Body of pancreas (tissue), 4 donors: Measurements from ENCODE around the gene SIN3A. TPM values are rescaled to one million over a fixed set of nuclear protein-coding genes. Genes with fewer than 3 reads are reported as not detected.

Experiments used
- ATAC-seq: fragments of 150-250 bp; one replicate; pipeline ENCODE4 v1.9.1; 2016
- DNase-seq, 4 donors: peaks; one replicate each; pipeline ENCODE4 v3.0.0-alpha.2; 2019
- H3K27ac ChIP-seq, 4 donors: fragments of 200-600 bp; sonication (generic); 1 replicate in 3 of 4; 2 replicates in 1 of 4; pipeline versions ENCODE4 v1.5.1 to v1.6.1; 2016 to 2019; ENCODE audit warnings: mild to moderate bottlenecking in 1 of 4, mixed read lengths in 1 of 4, moderate library complexity in 1 of 4
- H3K27me3 ChIP-seq, 2 donors: fragments of 200-600 bp; sonication (generic); one replicate each; pipeline ENCODE4 v1.6.0; 2016; ENCODE audit warnings: mild to moderate bottlenecking in 1 of 2
- H3K36me3 ChIP-seq, 2 donors: fragments of 200-600 bp; sonication (generic); replicated peaks in 1 of 2; 2 replicates each; pipeline ENCODE4 v1.5.1; 2016; ENCODE audit warnings: low read depth in 2 of 2; ENCODE audit not compliant: insufficient read depth in 1 of 2
- H3K4me1 ChIP-seq: fragments of 200-600 bp; sonication (generic); one replicate; pipeline ENCODE4 v1.6.0; 2016
- H3K4me3 ChIP-seq, 2 donors: fragments of 200-600 bp; sonication (generic); 1 replicate in 1 of 2; 2 replicates in 1 of 2; pipeline ENCODE4 v1.5.1; 2016 to 2019
- H3K9me3 ChIP-seq, 3 donors: fragments of 200-600 bp; sonication (generic); 1 replicate in 2 of 3; 2 replicates in 1 of 3; pipeline ENCODE4 v1.5.1; 2016
- CTCF ChIP-seq, 7 experiments: fragments of 450-650 bp in 4 of 7; fragments of 200-600 bp in 3 of 7; sonication (generic) in 3 of 7; IDR thresholded peaks; one replicate each; pipeline ENCODE4 v1.5.1; 2016 to 2019; ENCODE audit warnings: antibody characterized with exemption in 7 of 7
- POLR2A ChIP-seq, 3 donors: fragments of 450-650 bp; IDR thresholded peaks; one replicate each; pipeline ENCODE4 v1.6.1; 2016; ENCODE audit warnings: antibody characterized with exemption in 3 of 3, mild to moderate bottlenecking in 2 of 3
- WGBS, 2 donors: methylation state at CpG; one replicate each; pipeline ENCODE4 v1.1.5; 2017; 5-methylcytosine and 5-hydroxymethylcytosine counted together
- intact Hi-C: fragments of 100-400 bp; cut with DNase I; formaldehyde crosslinking; loops from one replicate; pipeline ENCODE4 v1.15.1; 2023
- total RNA-seq, 2 donors: library from RNA; depleted of rRNA; stranded (reverse); fragments of >200 nt; gene quantifications; one replicate each; pipeline ENCODE4 v1.1.0, GENCODE V29; 2016

The SIN3A gene
- total RNA-seq, 2 donors from 2014 or later, result 17.1 to 23.1 TPM

DNA sequence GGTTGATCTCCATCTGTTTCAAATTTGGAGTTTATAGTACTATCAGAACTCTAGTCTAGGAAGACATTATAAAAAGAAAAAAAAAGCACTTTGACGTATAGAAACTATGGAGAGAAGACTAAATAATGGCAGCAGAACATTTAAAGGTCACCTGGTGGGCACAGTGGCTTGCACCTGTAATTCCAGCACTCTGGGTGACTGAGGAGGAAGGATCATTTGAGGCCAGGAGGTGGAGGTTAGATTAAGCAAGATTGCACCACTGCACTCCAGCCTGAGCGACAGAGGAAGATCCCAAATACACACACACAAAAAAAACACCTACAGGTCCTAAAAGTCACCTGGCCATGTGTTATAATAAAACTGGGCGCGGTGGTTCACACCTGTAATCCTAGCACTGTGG lies 13.8 kb downstream of the SIN3A start:
- Histone ChIP-seq H3K4me1 (peaks cover 6% of the 10 kb centered on the region), H3K9me3 (no peaks in the 10 kb centered on the region), H3K27me3 (no peaks in the 10 kb centered on the region), H3K36me3 (no peaks in the 10 kb centered on the region), H3K27ac (no peak overlapping the region), H3K4me3 (no peak overlapping the region)
- no peak for DNase-seq
- intact Hi-C loops, result no loop called here
- ATAC-seq, result no peak
- no peak for TF ChIP-seq CTCF (IDR thresholded peaks at IDR 0.05)
- no peak for TF ChIP-seq POLR2A (IDR thresholded peaks at IDR 0.05)
- WGBS, 2 donors, result 91 to 100% methylated on average over 4 of the region's 4 CpGs

DNA sequence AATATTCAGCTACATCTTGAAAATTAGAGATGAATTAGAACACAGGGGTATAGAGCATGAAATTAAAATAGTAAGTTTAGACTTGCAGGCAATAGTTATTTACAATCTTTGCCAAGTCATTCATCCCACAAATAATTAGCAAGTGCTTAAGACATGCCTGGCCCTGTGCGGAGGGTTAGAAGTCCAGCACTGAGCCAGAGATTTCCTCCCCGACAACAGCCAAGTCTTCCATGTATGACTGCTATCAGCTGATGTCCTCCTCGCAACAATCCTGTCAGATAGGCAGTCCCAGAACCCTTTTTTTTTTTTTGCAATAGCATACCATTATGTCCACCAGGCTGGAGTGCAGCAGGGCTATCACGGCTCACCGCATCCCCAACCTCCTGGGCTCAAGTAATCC lies 14.6 kb downstream of the SIN3A start:
- Histone ChIP-seq H3K4me3 (no peak overlapping the region), H3K4me1 (peaks cover 6% of the 10 kb centered on the region), H3K9me3 (no peaks in the 10 kb centered on the region), H3K27ac (no peak overlapping the region), H3K36me3 (no peaks in the 10 kb centered on the region), H3K27me3 (no peaks in the 10 kb centered on the region)
- ATAC-seq, result no peak
- no peak for DNase-seq
- 81 to 96% methylated on average over 4 to 5 of the region's 5 CpGs for WGBS, 2 donors
- TF ChIP-seq POLR2A (IDR thresholded peaks at IDR 0.05) (no peak), CTCF (IDR thresholded peaks at IDR 0.05) (no peak)
- intact Hi-C loops, result no loop called here

DNA sequence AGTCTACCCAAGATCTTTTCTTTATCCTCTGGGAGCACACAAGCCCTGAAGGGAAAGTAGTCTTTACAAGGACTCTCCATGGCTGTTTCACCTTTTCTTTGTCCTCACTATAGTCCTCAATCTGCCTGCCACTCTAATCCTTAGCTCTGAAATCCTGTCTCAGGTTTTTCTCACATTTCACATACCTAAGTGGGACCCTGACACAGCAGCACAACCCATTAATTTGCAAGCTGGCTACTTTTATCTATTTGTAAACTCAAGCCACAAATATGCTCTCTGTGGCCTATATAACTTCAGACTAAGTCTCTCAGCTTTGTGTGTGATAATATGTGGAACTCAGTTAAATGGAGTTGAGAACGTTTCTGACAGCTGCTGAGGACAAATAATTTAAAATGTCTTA lies 19.8 kb downstream of the SIN3A start:
- ATAC-seq (no peak), DNase-seq (no peak)
- no peak for TF ChIP-seq POLR2A (IDR thresholded peaks at IDR 0.05)
- no peak for TF ChIP-seq CTCF (IDR thresholded peaks at IDR 0.05)
- no peaks in the 10 kb centered on the region for H3K27me3 ChIP-seq
- H3K27ac ChIP-seq, result no peak overlapping the region
- intact Hi-C loops, result no loop called here
- peaks cover 6% of the 10 kb centered on the region for H3K4me1 ChIP-seq
- H3K9me3 ChIP-seq, result no peaks in the 10 kb centered on the region
- 21 to 43% methylated on average over 1 of the region's 1 CpG for WGBS, 2 donors
- H3K4me3 ChIP-seq, result no peak overlapping the region
- H3K36me3 ChIP-seq, result peaks cover 4 to 8% of the 10 kb centered on the region in 2 donors

DNA sequence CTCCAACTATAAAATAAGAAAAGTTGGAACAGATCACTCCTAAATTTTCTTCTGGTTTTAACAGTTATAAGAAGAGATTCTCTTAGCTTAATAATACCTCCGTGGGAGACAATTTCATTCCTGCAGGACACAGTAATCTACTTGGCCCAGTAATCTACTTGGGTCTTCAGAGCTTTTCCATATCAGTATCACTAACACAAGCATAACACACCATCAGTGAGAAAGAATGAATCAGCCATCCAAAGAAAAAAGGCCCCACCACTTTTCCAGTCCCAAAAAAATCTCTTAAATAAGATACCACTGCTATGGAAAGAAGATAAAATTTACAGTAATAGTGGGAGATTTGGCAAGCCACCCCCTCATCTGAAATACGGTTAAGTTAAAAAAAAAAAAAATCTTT lies 20.2 kb downstream of the SIN3A start:
- intact Hi-C loops, result no loop called here
- Histone ChIP-seq H3K9me3 (no peaks in the 10 kb centered on the region), H3K36me3 (peaks cover 4 to 8% of the 10 kb centered on the region in 2 donors), H3K27me3 (no peaks in the 10 kb centered on the region), H3K4me1 (peaks cover 6% of the 10 kb centered on the region), H3K27ac (no peak overlapping the region), H3K4me3 (no peak overlapping the region)
- WGBS, 2 donors, result 82 to 93% methylated on average over 2 of the region's 2 CpGs
- no peak for DNase-seq
- TF ChIP-seq POLR2A (IDR thresholded peaks at IDR 0.05), result no peak
- ATAC-seq, result no peak

DNA sequence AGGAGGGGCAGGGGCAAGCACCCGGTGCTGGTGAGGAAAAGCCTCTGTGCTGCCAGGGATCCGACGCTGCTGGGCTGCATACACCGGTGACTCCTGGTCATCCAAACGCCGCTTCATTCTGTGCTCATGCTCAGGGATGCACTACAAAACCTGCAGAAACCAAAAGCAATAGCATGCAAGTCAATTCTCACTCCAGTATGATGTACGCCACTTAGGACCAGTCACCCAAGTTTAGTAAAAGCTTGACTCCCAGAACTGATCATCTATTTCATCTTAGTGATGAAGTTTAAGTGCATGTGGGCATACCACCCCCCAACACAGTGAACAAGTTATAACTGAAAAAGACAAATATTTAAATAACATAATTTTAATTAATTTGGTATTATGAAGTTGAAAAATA lies 21.2 kb downstream of the SIN3A start:
- Histone ChIP-seq H3K27me3 (no peaks in the 10 kb centered on the region), H3K36me3 (peaks cover 4 to 8% of the 10 kb centered on the region in 2 donors), H3K4me3 (no peak overlapping the region), H3K9me3 (no peaks in the 10 kb centered on the region), H3K27ac (no peak overlapping the region), H3K4me1 (peaks cover 6% of the 10 kb centered on the region)
- ATAC-seq, result no peak
- WGBS, 2 donors, result 89 to 97% methylated on average over 7 of the region's 7 CpGs
- no peak for TF ChIP-seq CTCF (IDR thresholded peaks at IDR 0.05)
- no peak for TF ChIP-seq POLR2A (IDR thresholded peaks at IDR 0.05)
- DNase-seq, result no peak
- intact Hi-C loops, result no loop called here
